ENCODE data around the gene SSC4D.

SSC4D gene

GRCh38 chr7:76354516-76354915, 55.0 kb downstream of the SSC4D start:
- DNase-seq (no peak), ATAC-seq (no peak)

GRCh38 chr7:76353744-76354143, 55.8 kb downstream of the SSC4D start:
- DNase-seq (no peak), ATAC-seq (no peak)

- ATAC-seq: no peak
- DNase-seq: no peak
Observed at GRCh38 chr7:76352193-76352592, 57.3 kb downstream of the SSC4D start.

- ATAC-seq (no peak), DNase-seq (no peak)
Observed at GRCh38 chr7:76351372-76351771, 58.1 kb downstream of the SSC4D start.

- DNase-seq (no peak), ATAC-seq (no peak)
Observed at GRCh38 chr7:76349313-76349885, 60.1 kb downstream of the SSC4D start.

- no peak for DNase-seq
- ATAC-seq: no peak
Observed at GRCh38 chr7:76347710-76348109, 61.8 kb downstream of the SSC4D start.

- ATAC-seq (no peak), DNase-seq (no peak)
Observed at GRCh38 chr7:76346778-76347177, 62.7 kb downstream of the SSC4D start.

GRCh38 chr7:76346097-76346496, 63.4 kb downstream of the SSC4D start:
- DNase-seq: no peak
- no peak for ATAC-seq

GRCh38 chr7:76343931-76344321, 65.6 kb downstream of the SSC4D start:
- DNase-seq (no peak), ATAC-seq (no peak)

- ATAC-seq: peak; percentile 83
Observed at GRCh38 chr7:76343294-76343930, 66.1 kb downstream of the SSC4D start.

GRCh38 chr7:76342222-76342621, 67.3 kb downstream of the SSC4D start:
- ATAC-seq (no peak), DNase-seq (no peak)

More at GRCh38 chr7:76343294-76343930, 66.1 kb downstream of the SSC4D start:
- no peak for DNase-seq

GRCh38 chr7:76340617-76341131, 68.8 kb downstream of the SSC4D start:
- DNase-seq (no peak), ATAC-seq (no peak)
